ENCODE results near the gene PSG4.
"Not testable (repeated sequence)": the region's sequence is repeated elsewhere in the genome, so short reads cannot be mapped to it uniquely, and the experiment has no call there.

DNA sequence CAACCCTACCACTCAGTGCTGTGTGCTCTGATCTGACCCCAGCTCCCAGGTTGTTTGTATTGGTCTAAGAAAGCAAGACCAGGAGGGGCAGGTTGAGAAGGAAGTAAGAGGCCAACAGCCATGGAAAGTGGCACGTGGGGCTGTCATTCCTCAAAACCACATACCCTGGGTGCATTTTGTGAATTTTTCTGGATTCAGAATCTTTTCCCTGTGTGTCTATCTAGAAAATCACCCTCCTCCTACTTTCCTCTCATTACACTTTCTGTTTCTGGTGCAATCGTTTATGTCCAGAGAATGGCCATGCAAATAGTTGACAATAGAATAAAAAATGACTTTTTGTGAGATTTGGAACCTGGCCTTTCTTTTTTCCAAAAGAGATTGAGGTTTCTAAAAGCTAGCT, 43.2 kb downstream of the PSG4 start:
- not testable (repeated sequence) for TF ChIP-seq YY1 (IDR thresholded peaks at IDR 0.05; ENCODE audit: insufficient read depth, insufficient read length); ZNF274 (IDR thresholded peaks at IDR 0.05; ENCODE audit: low read depth, low read length); SUZ12 (IDR thresholded peaks at IDR 0.05; ENCODE audit: extremely low read depth, insufficient read depth, insufficient read length)

Data from NT2/D1 (cell line).